ENCODE results near the gene MRC2.

MRC2 gene

DNA sequence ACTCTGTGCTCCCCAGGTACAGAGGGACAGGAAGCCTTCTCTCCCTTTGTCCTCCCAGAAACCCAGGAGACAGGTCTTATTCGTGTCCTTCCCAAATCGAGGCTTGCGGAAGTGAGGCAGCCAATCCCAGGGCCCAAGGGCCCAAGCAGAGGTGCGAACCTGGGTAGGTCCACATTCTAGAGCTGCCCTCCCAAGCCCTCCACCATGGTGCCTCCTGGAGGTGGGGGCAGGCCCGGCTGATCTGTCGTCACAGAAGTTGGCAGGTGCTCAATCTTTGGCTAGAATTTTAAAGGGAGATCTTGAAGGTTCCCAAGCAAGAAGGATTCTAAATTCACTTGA, 21.5 kb downstream of the MRC2 start:
- Histone ChIP-seq H3K9ac (ENCODE audit: low read depth, low read length, poor library complexity, severe bottlenecking) (no peak overlapping the region), H4K20me1 (ENCODE audit: insufficient read depth, low read length, poor library complexity, severe bottlenecking) (no peaks in the 10 kb centered on the region), H2AFZ (ENCODE audit: low read length) (no peak overlapping the region), H3K27me3 (ENCODE audit: insufficient read depth, low read length, poor library complexity, severe bottlenecking) (no peaks in the 10 kb centered on the region), H3K4me1 (ENCODE audit: insufficient read depth, low read length, poor library complexity, severe bottlenecking) (peaks cover 8% of the 10 kb centered on the region), H3F3A (ENCODE audit: low read depth) (0 out of 2 replicates have a peak, but pooled peaks cover 3% of the 10 kb centered on the region), H3K79me2 (ENCODE audit: insufficient read depth, low read length) (no peaks in the 10 kb centered on the region), H3K4me2 (ENCODE audit: low read depth, low read length, poor library complexity, severe bottlenecking) (no peak overlapping the region), H3K9me2 (replicated peaks; ENCODE audit: low read depth, low read length) (no peaks in the 10 kb centered on the region), H3K36me3 (ENCODE audit: insufficient read depth, low read length) (no peaks in the 10 kb centered on the region), H3K4me3 (ENCODE audit: low read length, poor library complexity, severe bottlenecking) (no peak overlapping the region), H3K9me3 (ENCODE audit: insufficient read depth, low read depth, low read length) (no peaks in the 10 kb centered on the region)
- TF ChIP-seq, protein P1, sequence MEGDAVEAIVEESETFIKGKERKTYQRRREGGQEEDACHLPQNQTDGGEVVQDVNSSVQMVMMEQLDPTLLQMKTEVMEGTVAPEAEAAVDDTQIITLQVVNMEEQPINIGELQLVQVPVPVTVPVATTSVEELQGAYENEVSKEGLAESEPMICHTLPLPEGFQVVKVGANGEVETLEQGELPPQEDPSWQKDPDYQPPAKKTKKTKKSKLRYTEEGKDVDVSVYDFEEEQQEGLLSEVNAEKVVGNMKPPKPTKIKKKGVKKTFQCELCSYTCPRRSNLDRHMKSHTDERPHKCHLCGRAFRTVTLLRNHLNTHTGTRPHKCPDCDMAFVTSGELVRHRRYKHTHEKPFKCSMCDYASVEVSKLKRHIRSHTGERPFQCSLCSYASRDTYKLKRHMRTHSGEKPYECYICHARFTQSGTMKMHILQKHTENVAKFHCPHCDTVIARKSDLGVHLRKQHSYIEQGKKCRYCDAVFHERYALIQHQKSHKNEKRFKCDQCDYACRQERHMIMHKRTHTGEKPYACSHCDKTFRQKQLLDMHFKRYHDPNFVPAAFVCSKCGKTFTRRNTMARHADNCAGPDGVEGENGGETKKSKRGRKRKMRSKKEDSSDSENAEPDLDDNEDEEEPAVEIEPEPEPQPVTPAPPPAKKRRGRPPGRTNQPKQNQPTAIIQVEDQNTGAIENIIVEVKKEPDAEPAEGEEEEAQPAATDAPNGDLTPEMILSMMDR (conservative IDR thresholded peaks at IDR 0.05; ENCODE audit: low read length): no peak
- no peak for TF ChIP-seq EZH2phosphoT487 (IDR thresholded peaks at IDR 0.05; ENCODE audit: borderline replicate concordance)

DNA sequence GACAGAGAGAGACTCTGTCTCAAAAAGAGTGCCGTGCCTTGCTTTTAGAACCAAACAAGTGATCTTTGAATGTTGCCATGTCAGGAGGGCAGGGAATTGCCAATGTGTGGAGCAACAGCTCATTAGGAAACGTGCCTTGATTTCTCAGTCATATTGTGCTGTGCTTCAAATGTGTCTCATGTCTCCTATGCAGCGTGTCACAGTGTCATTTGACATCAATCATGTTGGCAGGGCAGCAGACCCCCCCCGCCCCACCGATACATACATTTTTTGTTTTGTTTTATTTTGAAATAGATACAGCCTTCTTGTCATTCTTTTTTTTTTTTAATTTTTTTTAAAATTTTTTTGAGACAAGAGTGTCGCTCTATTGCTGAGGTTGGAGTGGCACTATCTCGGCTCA, 22.1 kb downstream of the MRC2 start:
- Histone ChIP-seq H3K27me3 (ENCODE audit: insufficient read depth, low read length, poor library complexity, severe bottlenecking) (no peaks in the 10 kb centered on the region), H3K36me3 (ENCODE audit: insufficient read depth, low read length) (no peaks in the 10 kb centered on the region), H3K9me2 (replicated peaks; ENCODE audit: low read depth, low read length) (no peaks in the 10 kb centered on the region), H3K4me3 (ENCODE audit: low read length, poor library complexity, severe bottlenecking) (no peak overlapping the region), H3K4me2 (ENCODE audit: low read depth, low read length, poor library complexity, severe bottlenecking) (no peak overlapping the region), H3F3A (ENCODE audit: low read depth) (0 out of 2 replicates have a peak, but pooled peaks cover 3% of the 10 kb centered on the region), H3K9ac (ENCODE audit: low read depth, low read length, poor library complexity, severe bottlenecking) (no peak overlapping the region), H3K4me1 (ENCODE audit: insufficient read depth, low read length, poor library complexity, severe bottlenecking) (peaks cover 8% of the 10 kb centered on the region), H4K20me1 (ENCODE audit: insufficient read depth, low read length, poor library complexity, severe bottlenecking) (no peaks in the 10 kb centered on the region), H2AFZ (ENCODE audit: low read length) (no peak overlapping the region), H3K9me3 (ENCODE audit: insufficient read depth, low read depth, low read length) (no peaks in the 10 kb centered on the region), H3K79me2 (ENCODE audit: insufficient read depth, low read length) (no peaks in the 10 kb centered on the region)
- no peak for TF ChIP-seq EZH2phosphoT487 (IDR thresholded peaks at IDR 0.05; ENCODE audit: borderline replicate concordance)
- TF ChIP-seq, protein P1 (conservative IDR thresholded peaks at IDR 0.05; ENCODE audit: low read length): no peak

DNA sequence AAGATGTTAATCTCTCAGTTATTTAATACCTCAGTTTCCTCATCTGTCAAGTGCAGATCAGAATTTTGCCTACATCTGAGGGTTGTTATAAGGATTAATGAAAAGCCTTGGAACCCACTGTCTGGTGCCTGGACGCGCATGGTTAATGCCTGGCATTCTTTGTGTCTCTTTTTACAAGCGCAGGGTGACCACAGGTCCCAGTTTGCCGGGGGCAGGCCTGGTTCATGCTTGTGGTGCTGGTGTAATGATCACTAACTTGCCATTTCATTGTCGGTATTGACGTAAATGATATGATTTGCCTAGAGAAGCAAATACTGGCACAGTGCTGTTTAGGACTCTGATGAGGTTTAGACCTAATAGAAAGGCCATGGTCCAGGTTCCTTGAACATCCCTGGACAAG, 23.1 kb downstream of the MRC2 start:
- Histone ChIP-seq H4K20me1 (ENCODE audit: insufficient read depth, low read length, poor library complexity, severe bottlenecking) (no peaks in the 10 kb centered on the region), H3K9ac (ENCODE audit: low read depth, low read length, poor library complexity, severe bottlenecking) (no peak overlapping the region), H3F3A (ENCODE audit: low read depth) (0 out of 2 replicates have a peak, but pooled peaks cover 3% of the 10 kb centered on the region), H3K79me2 (ENCODE audit: insufficient read depth, low read length) (no peaks in the 10 kb centered on the region), H3K36me3 (ENCODE audit: insufficient read depth, low read length) (no peaks in the 10 kb centered on the region), H3K4me3 (ENCODE audit: low read length, poor library complexity, severe bottlenecking) (no peak overlapping the region), H3K9me3 (ENCODE audit: insufficient read depth, low read depth, low read length) (no peaks in the 10 kb centered on the region), H3K27me3 (ENCODE audit: insufficient read depth, low read length, poor library complexity, severe bottlenecking) (no peaks in the 10 kb centered on the region), H3K4me1 (ENCODE audit: insufficient read depth, low read length, poor library complexity, severe bottlenecking) (peaks cover 8% of the 10 kb centered on the region), H2AFZ (ENCODE audit: low read length) (no peak overlapping the region), H3K9me2 (replicated peaks; ENCODE audit: low read depth, low read length) (no peaks in the 10 kb centered on the region), H3K4me2 (ENCODE audit: low read depth, low read length, poor library complexity, severe bottlenecking) (no peak overlapping the region)
- no peak for TF ChIP-seq EZH2phosphoT487 (IDR thresholded peaks at IDR 0.05; ENCODE audit: borderline replicate concordance)
- TF ChIP-seq, protein P1 (conservative IDR thresholded peaks at IDR 0.05; ENCODE audit: low read length): no peak

Measured in Loucy (cell line).